HT-29 (cell line): ENCODE measurements around the gene POLK. TPM values are rescaled to one million over a fixed set of nuclear protein-coding genes. Genes with fewer than 3 reads are reported as not detected.
"Not testable (repeated sequence)": the region's sequence is repeated elsewhere in the genome, so short reads cannot be mapped to it uniquely, and the experiment has no call there.

ENCODE experiments used
- DNase-seq: peaks from one replicate; pipeline ENCODE4 v3.0.0-alpha.2; 2015; ENCODE audit warnings: low spot score
- total RNA-seq: library from RNA; depleted of rRNA; stranded (reverse); fragments of >200 nt; shearing (Covaris generic); gene quantifications from 2 replicates; pipeline ENCODE4 v1.2.3, GENCODE V29; 2014

POLK gene
- total RNA-seq, 1 experiment from 2014 or later: 3.8 TPM

DNA sequence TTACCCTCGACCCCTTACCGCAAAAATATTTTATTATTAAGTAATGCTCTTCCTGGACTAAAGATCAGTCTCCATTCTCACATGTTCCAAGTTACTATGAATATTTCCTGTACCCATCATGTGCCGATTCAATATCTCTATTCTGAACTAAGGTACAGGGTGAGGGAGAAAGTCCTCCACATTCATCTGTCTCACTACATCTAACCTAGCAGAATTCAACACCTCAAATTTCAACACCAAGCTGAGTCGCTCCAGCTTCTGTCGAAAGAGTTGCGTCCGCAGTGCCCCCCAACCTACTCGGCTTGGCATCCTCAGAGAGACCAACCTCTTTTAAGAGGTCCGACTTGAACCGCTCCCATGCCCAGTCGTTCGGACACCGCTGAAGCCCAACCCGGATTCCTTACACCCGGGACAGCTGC, 1.3 kb upstream of the POLK start:
- DNase-seq: peak; percentile 47

- no peak for DNase-seq
These were observed 756 bp upstream of the POLK start for GRCh38 chr5:75510836-75511434.

- DNase-seq: no peak
These were observed 838 bp downstream of the POLK start for GRCh38 chr5:75512383-75513074.

- no peak for DNase-seq
These were observed 2.1 kb downstream of the POLK start for GRCh38 chr5:75513841-75514240.

DNA sequence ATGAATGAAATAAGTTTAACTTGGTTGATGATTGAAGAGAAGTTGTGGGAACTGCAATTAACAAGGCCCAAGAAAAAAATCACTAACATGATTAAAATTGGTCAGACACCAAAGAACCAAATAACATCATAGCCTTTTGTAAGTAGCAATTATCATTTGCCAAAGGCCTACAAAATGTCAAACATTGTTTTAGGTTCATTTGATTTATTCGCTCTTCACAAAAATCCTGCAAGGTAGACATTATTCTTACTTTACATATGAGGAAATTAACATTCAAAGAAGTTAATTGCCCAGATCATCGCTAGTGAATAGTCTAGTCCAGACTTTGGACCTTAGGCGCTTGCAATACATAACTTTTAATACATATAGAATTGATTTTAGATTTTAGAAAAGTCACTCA, 2.6 kb downstream of the POLK start:
- no peak for DNase-seq

- DNase-seq: no peak
These were observed 8.1 kb downstream of the POLK start for GRCh38 chr5:75519761-75520160.

- no peak for DNase-seq
These were observed 9.5 kb downstream of the POLK start for GRCh38 chr5:75521195-75521594.

GRCh38 chr5:75522025-75522424, 10.3 kb downstream of the POLK start:
- no peak for DNase-seq

GRCh38 chr5:75522542-75522941, 10.9 kb downstream of the POLK start:
- DNase-seq: no peak

GRCh38 chr5:75523275-75523674, 11.6 kb downstream of the POLK start:
- no peak for DNase-seq

GRCh38 chr5:75524071-75524470, 12.4 kb downstream of the POLK start:
- DNase-seq: no peak

DNA sequence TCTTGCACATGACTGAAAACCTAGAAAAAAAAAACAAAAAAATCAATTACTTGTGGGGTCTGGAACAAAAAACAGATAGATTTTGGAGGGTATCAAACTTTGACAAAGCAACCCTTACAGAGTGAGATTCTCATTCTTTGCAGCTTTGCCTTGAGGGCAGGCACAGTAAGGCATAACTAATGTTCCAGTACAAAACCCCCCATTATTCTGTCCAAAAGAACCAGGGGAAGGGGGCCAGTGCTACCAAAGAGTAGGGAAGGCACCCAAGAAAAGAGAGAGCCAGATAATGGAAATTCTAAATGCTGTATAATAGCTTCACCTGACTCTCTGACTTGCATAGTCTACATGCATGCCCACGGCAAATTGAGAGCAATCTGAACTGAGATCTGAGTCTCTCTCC, 12.9 kb downstream of the POLK start:
- DNase-seq: no peak

GRCh38 chr5:75525344-75525743, 13.7 kb downstream of the POLK start:
- no peak for DNase-seq

GRCh38 chr5:75526070-75526469, 14.4 kb downstream of the POLK start:
- DNase-seq: no peak

DNA sequence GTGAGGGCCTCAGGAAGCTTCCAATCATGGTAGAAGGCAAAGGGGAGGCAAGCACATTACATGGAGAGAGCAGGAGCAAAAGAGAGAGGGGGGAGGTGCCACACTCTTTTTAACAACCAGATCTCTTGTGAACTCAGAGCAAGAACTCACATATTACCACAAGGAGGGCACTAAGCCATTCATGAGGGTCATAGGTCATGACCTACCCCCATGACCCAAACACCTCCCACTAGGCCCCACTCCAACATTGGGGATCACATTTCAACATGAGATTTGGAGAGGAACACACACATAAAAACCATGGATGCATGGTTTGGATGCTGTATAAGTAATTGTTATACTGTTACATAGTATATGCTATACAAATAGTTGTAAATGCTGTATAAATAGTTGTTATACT, 17.5 kb downstream of the POLK start:
- DNase-seq: no peak

- no peak for DNase-seq
These were observed 20.5 kb downstream of the POLK start for GRCh38 chr5:75532190-75532589.

GRCh38 chr5:75533716-75534115, 22.0 kb downstream of the POLK start:
- not testable (repeated sequence) for DNase-seq

DNA sequence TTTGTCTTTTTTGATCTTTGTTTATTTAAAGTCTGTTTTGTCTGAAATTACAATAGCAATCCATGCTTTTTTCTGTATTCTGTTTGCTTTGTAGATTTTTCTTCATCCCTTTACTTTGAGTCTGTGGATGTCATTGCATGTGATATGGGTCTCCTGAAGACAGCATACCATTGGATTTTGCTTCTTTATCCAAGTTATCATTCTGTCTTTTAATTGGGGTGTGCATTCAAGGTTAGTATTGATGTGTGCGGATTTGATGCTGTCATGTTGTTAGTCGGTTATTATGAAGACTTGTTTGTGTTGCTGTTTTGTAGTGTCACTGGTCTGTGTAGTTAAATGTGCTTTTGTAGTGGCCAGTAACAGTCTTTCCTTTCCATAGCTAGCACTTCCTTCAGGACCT, 23.0 kb downstream of the POLK start:
- DNase-seq: no peak

DNA sequence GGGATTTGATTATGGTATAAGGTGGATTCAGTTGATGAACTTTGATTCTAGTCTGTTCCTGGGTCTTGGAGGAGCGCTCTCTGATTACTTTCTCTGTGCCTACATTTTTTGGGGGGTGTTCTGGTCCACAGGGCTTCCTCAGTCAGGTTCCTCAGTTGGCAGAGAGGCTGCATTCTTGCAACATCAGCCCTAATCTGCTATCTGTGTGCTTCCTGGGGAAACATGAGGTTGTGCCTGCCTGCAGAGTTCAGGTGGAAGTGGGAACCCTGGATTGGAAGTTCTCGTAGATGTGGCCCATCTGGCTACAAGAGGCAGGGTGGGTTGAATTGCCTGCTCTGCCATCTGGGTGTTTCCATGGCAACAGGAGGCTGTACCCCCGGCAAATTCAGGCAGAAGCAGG, 24.5 kb downstream of the POLK start:
- DNase-seq: no peak

- DNase-seq: no peak
These were observed 25.1 kb downstream of the POLK start for GRCh38 chr5:75536694-75537360.

DNA sequence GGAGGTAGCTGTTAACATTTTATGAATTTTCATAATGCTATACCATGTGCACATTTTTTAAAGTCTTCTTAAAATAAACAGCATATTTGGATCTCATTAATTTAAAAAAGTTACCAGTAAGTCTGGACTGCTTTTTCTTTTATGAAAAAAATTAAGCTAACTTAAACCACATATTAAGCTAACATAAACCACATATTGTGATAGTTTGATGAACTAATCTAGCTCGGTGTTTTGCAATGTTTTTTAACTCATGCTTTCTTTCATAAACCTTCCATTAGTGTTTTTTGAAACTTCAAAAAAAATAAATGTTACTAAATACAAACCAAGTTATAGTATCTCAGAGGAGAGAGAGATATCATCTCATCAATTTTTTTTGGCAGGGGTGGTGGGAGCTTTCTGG, 26.5 kb downstream of the POLK start:
- DNase-seq: no peak

DNA sequence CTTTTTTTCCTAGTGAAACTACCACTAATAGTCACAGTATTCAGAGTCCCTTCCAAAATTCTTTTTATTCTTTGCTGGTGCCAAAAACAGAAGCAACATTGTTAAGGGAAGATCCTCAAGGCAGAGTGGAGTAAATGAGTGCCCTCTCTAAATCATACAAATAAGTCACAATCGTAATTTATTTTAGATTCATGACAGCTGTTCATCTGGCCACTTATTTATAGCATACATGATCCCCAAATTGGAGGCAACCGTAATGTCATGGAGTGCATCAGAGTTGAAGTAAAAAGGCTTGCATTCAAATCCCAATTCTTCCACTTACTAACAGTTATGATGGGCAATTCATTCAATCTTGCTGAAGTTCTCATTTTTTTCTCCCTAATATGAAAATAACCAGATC, 33.4 kb downstream of the POLK start:
- no peak for DNase-seq

GRCh38 chr5:75546830-75547229, 35.1 kb downstream of the POLK start:
- DNase-seq: no peak
